Right lung (tissue), 5 donors: ENCODE results near the gene PYGB. TPM values are rescaled to one million over a fixed set of nuclear protein-coding genes. Genes with fewer than 3 reads are reported as not detected.

Experiments
- DNase-seq, 2 donors: peaks; one replicate each; pipeline ENCODE4 v3.0.0-alpha.2; 2013
- polyA plus RNA-seq, 5 donors: library from polyadenylated mRNA; unstranded; fragments of 120-200 nt; gene quantifications; one replicate each; pipeline versions ENCODE4 v1.2.1 to v1.2.3, GENCODE V29; 2013; ENCODE audit warnings: inconsistent platforms in 1 of 5, low replicate concordance in 1 of 5; ENCODE audit not compliant: insufficient read length in 5 of 5, insufficient read depth in 1 of 5

Gene PYGB
- polyA plus RNA-seq, 5 donors = 33.7 to 55.9 (median 39.6) TPM

- no peak for DNase-seq
Measured at GRCh38 chr20:25214426-25214790, 33.5 kb upstream of the PYGB start.

- no peak for DNase-seq
Measured at GRCh38 chr20:25214819-25215218, 33.1 kb upstream of the PYGB start.

- no peak for DNase-seq
Measured at GRCh38 chr20:25215521-25215920, 32.4 kb upstream of the PYGB start.

GRCh38 chr20:25216199-25216945, 31.5 kb upstream of the PYGB start:
- DNase-seq = no peak

- DNase-seq = no peak
Measured at GRCh38 chr20:25217161-25218108, 30.4 kb upstream of the PYGB start.

GRCh38 chr20:25218109-25218486, 29.8 kb upstream of the PYGB start:
- no peak for DNase-seq

- DNase-seq = no peak
Measured at GRCh38 chr20:25218492-25218891, 29.4 kb upstream of the PYGB start.

GRCh38 chr20:25219365-25219764, 28.5 kb upstream of the PYGB start:
- DNase-seq = no peak

- no peak for DNase-seq
Measured at GRCh38 chr20:25220021-25220730, 27.7 kb upstream of the PYGB start.

- DNase-seq = no peak
Measured at GRCh38 chr20:25220810-25221591, 26.9 kb upstream of the PYGB start.

- DNase-seq = no peak
Measured at GRCh38 chr20:25221592-25222460, 26.1 kb upstream of the PYGB start.

GRCh38 chr20:25222461-25223178, 25.3 kb upstream of the PYGB start:
- no peak for DNase-seq

- DNase-seq = no peak
Measured at GRCh38 chr20:25223179-25223661, 24.7 kb upstream of the PYGB start.

GRCh38 chr20:25223765-25224720, 23.8 kb upstream of the PYGB start:
- DNase-seq = no peak

GRCh38 chr20:25224941-25225340, 22.9 kb upstream of the PYGB start:
- no peak for DNase-seq

- no peak for DNase-seq
Measured at GRCh38 chr20:25225642-25226432, 22.0 kb upstream of the PYGB start.
